H9 (cell line): ENCODE data around the gene TEX264. TPM values are rescaled to one million over a fixed set of nuclear protein-coding genes. Genes with fewer than 3 reads are reported as not detected.

Experiments
- DNase-seq: peaks from one replicate; pipeline ENCODE4 v3.0.0-alpha.2; 2017
- H2AFZ ChIP-seq: one replicate; pipeline ENCODE4 v1.6.1; 2013; ENCODE audit warnings: mild to moderate bottlenecking, low read length, control low read depth, moderate library complexity
- H2AK5ac ChIP-seq: 2 replicates; pipeline ENCODE4 v1.6.1; 2013; ENCODE audit warnings: low read length, control low read depth, mixed read lengths; ENCODE audit not compliant: insufficient read length
- H2BK120ac ChIP-seq: one replicate; pipeline ENCODE4 v1.6.1; 2013; ENCODE audit warnings: low read depth, mild to moderate bottlenecking, low read length, control low read depth, inconsistent platforms; ENCODE audit not compliant: poor library complexity, severe bottlenecking
- H2BK12ac ChIP-seq: 2 replicates; pipeline ENCODE4 v1.6.1; 2013; ENCODE audit warnings: low read length, control low read depth, mixed read lengths, low read depth; ENCODE audit not compliant: insufficient read length
- H2BK15ac ChIP-seq: 2 replicates; pipeline ENCODE4 v1.6.1; 2013; ENCODE audit warnings: low read depth, low read length, control low read depth
- H2BK20ac ChIP-seq: one replicate; pipeline ENCODE4 v1.6.1; 2013; ENCODE audit warnings: low read depth, mild to moderate bottlenecking, low read length, control low read depth, inconsistent platforms; ENCODE audit not compliant: poor library complexity, severe bottlenecking
- H2BK5ac ChIP-seq: 2 replicates; pipeline ENCODE4 v1.6.1; 2013; ENCODE audit warnings: low read length, control low read depth, mixed read lengths; ENCODE audit not compliant: insufficient read length
- H3K14ac ChIP-seq: 2 replicates; pipeline ENCODE4 v1.6.1; 2013; ENCODE audit warnings: low read length, control low read depth; ENCODE audit not compliant: insufficient read depth
- H3K18ac ChIP-seq: 2 replicates; pipeline ENCODE4 v1.6.1; 2013; ENCODE audit warnings: low read depth, mild to moderate bottlenecking, mixed read lengths, low read length, control low read depth; ENCODE audit not compliant: insufficient read length
- H3K23ac ChIP-seq: 2 replicates; pipeline ENCODE4 v1.6.1; 2013; ENCODE audit warnings: low read length, control low read depth, mixed read lengths, low read depth; ENCODE audit not compliant: insufficient read length
- H3K23me2 ChIP-seq: 2 replicates; pipeline ENCODE4 v1.6.1; 2013; ENCODE audit warnings: low read depth, mild to moderate bottlenecking, mixed read lengths, low read length, control low read depth; ENCODE audit not compliant: insufficient read length, poor library complexity, severe bottlenecking
- H3K27ac ChIP-seq: 2 replicates; pipeline ENCODE4 v1.5.1; 2013; ENCODE audit warnings: low read length, control low read depth, mixed read lengths, low read depth; ENCODE audit not compliant: insufficient read length
- H3K27me3 ChIP-seq: 2 replicates; pipeline ENCODE4 v1.6.1; 2013; ENCODE audit warnings: low read length, control low read depth, inconsistent platforms; ENCODE audit not compliant: insufficient read depth
- H3K4ac ChIP-seq: 2 replicates; pipeline ENCODE4 v1.6.1; 2013; ENCODE audit warnings: low read depth, mild to moderate bottlenecking, control low read depth, inconsistent platforms, low read length, moderate library complexity
- H3K4me1 ChIP-seq: 2 replicates; pipeline ENCODE4 v1.6.1; 2013; ENCODE audit warnings: low read length, control low read depth, inconsistent platforms; ENCODE audit not compliant: insufficient read depth
- H3K4me2 ChIP-seq: 2 replicates; pipeline ENCODE4 v1.6.1; 2013; ENCODE audit warnings: low read length, control low read depth, mixed read lengths; ENCODE audit not compliant: insufficient read length, insufficient read depth
- H3K56ac ChIP-seq: 2 replicates; pipeline ENCODE4 v1.6.1; 2013; ENCODE audit warnings: low read depth, mild to moderate bottlenecking, mixed read lengths, low read length, control low read depth; ENCODE audit not compliant: insufficient read length
- H3K79me1 ChIP-seq: 2 replicates; pipeline ENCODE4 v1.6.1; 2013; ENCODE audit warnings: low read depth, mild to moderate bottlenecking, moderate library complexity, low read length, control low read depth, inconsistent platforms; ENCODE audit not compliant: insufficient read depth, poor library complexity, severe bottlenecking
- H3K79me2 ChIP-seq: 2 replicates; pipeline ENCODE4 v1.6.1; 2013; ENCODE audit warnings: low read length, control low read depth, inconsistent platforms; ENCODE audit not compliant: insufficient read depth
- H3K9ac ChIP-seq: 2 replicates; pipeline ENCODE4 v1.6.1; 2013; ENCODE audit warnings: low read length, control low read depth, mixed read lengths; ENCODE audit not compliant: insufficient read length; ENCODE audit errors: extremely low read depth
- H3K9me3 ChIP-seq: one replicate; pipeline ENCODE4 v1.6.1; 2013; ENCODE audit warnings: low read depth, low read length, inconsistent platforms; ENCODE audit not compliant: control insufficient read depth
- H3T11ph ChIP-seq: one replicate; pipeline ENCODE4 v1.6.1; 2013; ENCODE audit warnings: mild to moderate bottlenecking, low read length, control low read depth, inconsistent platforms
- H4K20me1 ChIP-seq: one replicate; pipeline ENCODE4 v1.6.1; 2013; ENCODE audit not compliant: control insufficient read depth, insufficient read length, insufficient read depth
- H4K5ac ChIP-seq: 2 replicates; pipeline ENCODE4 v1.6.1; 2013; ENCODE audit warnings: low read depth, mild to moderate bottlenecking, mixed read lengths, low read length, control low read depth; ENCODE audit not compliant: insufficient read length
- H4K8ac ChIP-seq: replicated peaks from 2 replicates; pipeline ENCODE4 v1.6.1; 2013; ENCODE audit warnings: low read length, control low read depth, mixed read lengths, low read depth; ENCODE audit not compliant: insufficient read length
- H4K91ac ChIP-seq: 2 replicates; pipeline ENCODE4 v1.6.1; 2013; ENCODE audit warnings: low read depth, mild to moderate bottlenecking, moderate library complexity, mixed read lengths, low read length, control low read depth; ENCODE audit not compliant: insufficient read length
- H3K27ac Mint-ChIP-seq, 3 experiments: 2 replicates in 2 of 3; 3 replicates in 1 of 3; pipeline ENCODE4 v1.8.0; 2020 to 2021; ENCODE audit warnings: mixed read lengths in 3 of 3, mild to moderate bottlenecking in 1 of 3, moderate library complexity in 1 of 3
- H3K27me3 Mint-ChIP-seq: 2 replicates; pipeline ENCODE4 v1.8.0; 2021; ENCODE audit warnings: low read depth, mild to moderate bottlenecking, moderate library complexity, mixed read lengths
- H3K36me3 Mint-ChIP-seq, 3 experiments: 2 replicates in 2 of 3; 3 replicates in 1 of 3; pipeline ENCODE4 v1.8.0; 2020 to 2021; ENCODE audit warnings: low read depth in 3 of 3, mixed read lengths in 3 of 3; ENCODE audit not compliant: insufficient read depth in 1 of 3
- H3K4me1 Mint-ChIP-seq, 2 experiments: 2 replicates each; pipeline ENCODE4 v1.8.0; 2020; ENCODE audit warnings: mixed read lengths in 2 of 2
- H3K4me3 Mint-ChIP-seq, 2 experiments: 2 replicates in 1 of 2; 3 replicates in 1 of 2; pipeline ENCODE4 v1.8.0; 2020 to 2021; ENCODE audit warnings: mild to moderate bottlenecking in 2 of 2, mixed read lengths in 2 of 2, moderate library complexity in 1 of 2
- H3K9me3 Mint-ChIP-seq, 2 experiments: 2 replicates in 1 of 2; 3 replicates in 1 of 2; pipeline ENCODE4 v1.8.0; 2020; ENCODE audit warnings: mild to moderate bottlenecking in 2 of 2, mixed read lengths in 2 of 2, moderate library complexity in 1 of 2
- WGBS: extraction: QIAGEN DNeasy Blood & Tissue Kit; methylation state at CpG from one replicate; pipeline ENCODE4 v1.1.7; 2013; ENCODE audit warnings: missing lambda C conversion rate, low lambda C conversion rate, mixed read lengths; ENCODE audit not compliant: insufficient read length; ENCODE audit errors: extremely low coverage; 5-methylcytosine and 5-hydroxymethylcytosine counted together
- total RNA-seq: library from RNA; stranded (reverse); gene quantifications from 2 replicates; pipeline ENCODE4 v1.2.1, GENCODE V29; 2021
- TF ChIP-seq, protein P1 (sequence below): fragments of 200-600 bp; sonication (generic); conservative IDR thresholded peaks from 3 replicates; pipeline ENCODE4 v1.8.0; 2021; ENCODE audit warnings: antibody characterized with exemption, mild to moderate bottlenecking

Gene TEX264
- total RNA-seq, 1 experiment from 2014 or later, result 17.3 TPM

DNA sequence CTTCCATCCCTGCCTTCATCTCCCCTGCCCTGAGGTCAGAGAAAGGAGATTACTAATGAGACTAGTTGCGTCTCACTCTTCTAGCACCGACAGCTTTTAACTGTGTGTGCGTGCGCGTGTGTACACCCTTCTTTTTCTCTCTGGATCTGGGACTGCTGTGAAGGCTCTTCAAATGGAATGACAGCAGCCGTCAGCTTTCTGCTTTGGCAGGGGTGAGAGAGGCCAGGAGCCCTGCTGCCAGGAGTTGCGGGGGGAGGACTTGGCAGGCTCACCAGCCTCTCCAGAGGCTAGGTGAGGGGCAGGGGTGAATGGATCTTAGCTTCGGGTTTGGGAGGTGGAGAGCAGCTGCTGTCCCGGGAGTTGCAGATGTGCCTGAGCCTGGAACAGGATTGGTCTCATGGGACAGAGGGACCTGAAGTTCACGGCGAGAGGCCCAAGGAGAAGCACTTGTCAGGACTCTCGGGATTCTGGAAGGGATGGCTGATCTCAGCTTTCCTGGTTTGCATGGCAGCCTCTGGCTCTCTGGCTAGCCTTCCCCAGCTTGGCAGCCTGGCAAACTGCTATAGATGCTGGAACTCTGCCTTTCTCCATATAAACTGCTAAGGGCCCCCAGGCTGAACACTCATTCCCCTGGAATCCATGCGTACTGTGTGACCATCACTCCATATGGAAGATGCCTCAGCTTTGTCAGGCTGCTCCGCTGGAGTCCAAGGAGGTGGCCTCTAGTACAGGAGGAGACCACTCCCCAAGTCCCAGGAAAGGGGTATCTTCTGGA is 16.6 kb downstream of the TEX264 start:
- H3K9me3 Mint-ChIP-seq, result no peaks in the 10 kb centered on the region
- no peak overlapping the region; a peak in 1 of 5 replicates for H3K4me3 Mint-ChIP-seq
- no peaks in the 10 kb centered on the region for H3K4me1 ChIP-seq
- no peak overlapping the region for H2BK15ac ChIP-seq
- no peak overlapping the region for H3K4ac ChIP-seq
- H3K56ac ChIP-seq, result no peak overlapping the region
- no peaks in the 10 kb centered on the region for H3K79me2 ChIP-seq
- H3K27ac Mint-ChIP-seq, result peak overlapping the region in 1 of 3 experiments; percentile 26; a peak in 1 of 7 replicates
- H3K23me2 ChIP-seq, result no peaks in the 10 kb centered on the region
- no peak overlapping the region for H2BK12ac ChIP-seq
- no peaks in the 10 kb centered on the region for H3K27me3 ChIP-seq
- H3K23ac ChIP-seq, result no peak overlapping the region
- no peak overlapping the region for H2BK120ac ChIP-seq
- no CpG with 5 or more reads among the region's 14 CpGs for WGBS
- H2AFZ ChIP-seq, result no peak overlapping the region
- H3T11ph ChIP-seq, result no peak overlapping the region
- H3K9me3 ChIP-seq, result no peaks in the 10 kb centered on the region
- H3K79me1 ChIP-seq, result no peaks in the 10 kb centered on the region
- H2AK5ac ChIP-seq, result no peak overlapping the region
- no peak overlapping the region for H4K5ac ChIP-seq
- H3K36me3 Mint-ChIP-seq, result peaks cover 0 to 11% (median 0%) of the 10 kb centered on the region in 3 experiments; a peak in 3 of 7 replicates
- H3K27ac ChIP-seq, result no peak overlapping the region
- no peak for DNase-seq
- H4K8ac ChIP-seq, result no peak overlapping the region
- H3K27me3 Mint-ChIP-seq, result no peaks in the 10 kb centered on the region
- no peak overlapping the region for H4K91ac ChIP-seq
- TF ChIP-seq, protein P1, sequence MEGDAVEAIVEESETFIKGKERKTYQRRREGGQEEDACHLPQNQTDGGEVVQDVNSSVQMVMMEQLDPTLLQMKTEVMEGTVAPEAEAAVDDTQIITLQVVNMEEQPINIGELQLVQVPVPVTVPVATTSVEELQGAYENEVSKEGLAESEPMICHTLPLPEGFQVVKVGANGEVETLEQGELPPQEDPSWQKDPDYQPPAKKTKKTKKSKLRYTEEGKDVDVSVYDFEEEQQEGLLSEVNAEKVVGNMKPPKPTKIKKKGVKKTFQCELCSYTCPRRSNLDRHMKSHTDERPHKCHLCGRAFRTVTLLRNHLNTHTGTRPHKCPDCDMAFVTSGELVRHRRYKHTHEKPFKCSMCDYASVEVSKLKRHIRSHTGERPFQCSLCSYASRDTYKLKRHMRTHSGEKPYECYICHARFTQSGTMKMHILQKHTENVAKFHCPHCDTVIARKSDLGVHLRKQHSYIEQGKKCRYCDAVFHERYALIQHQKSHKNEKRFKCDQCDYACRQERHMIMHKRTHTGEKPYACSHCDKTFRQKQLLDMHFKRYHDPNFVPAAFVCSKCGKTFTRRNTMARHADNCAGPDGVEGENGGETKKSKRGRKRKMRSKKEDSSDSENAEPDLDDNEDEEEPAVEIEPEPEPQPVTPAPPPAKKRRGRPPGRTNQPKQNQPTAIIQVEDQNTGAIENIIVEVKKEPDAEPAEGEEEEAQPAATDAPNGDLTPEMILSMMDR, result no peak
- no peak overlapping the region for H2BK20ac ChIP-seq
- no peak overlapping the region for H3K18ac ChIP-seq
- H4K20me1 ChIP-seq, result peaks cover 2% of the 10 kb centered on the region
- no peak overlapping the region for H3K4me2 ChIP-seq
- H3K14ac ChIP-seq, result no peak overlapping the region
- H3K4me1 Mint-ChIP-seq, result peaks cover 9 to 24% of the 10 kb centered on the region in 2 experiments; a peak in 3 of 4 replicates
- no peak overlapping the region for H2BK5ac ChIP-seq
- no peak overlapping the region for H3K9ac ChIP-seq
